ENCODE data around the gene IZUMO1. TPM values are rescaled to one million over a fixed set of nuclear protein-coding genes. Genes with fewer than 3 reads are reported as not detected.
A peak's percentile ranks its signal among the peaks of the same experiment; 100 is the strongest.
"Not testable (repeated sequence)": the region's sequence is repeated elsewhere in the genome, so short reads cannot be mapped to it uniquely, and the experiment has no call there.

The IZUMO1 gene
- total RNA-seq = under 1 TPM in 1 of 3 donors, not detected in 2; 0.29 TPM

- DNase-seq (ENCODE audit: low spot score in 2 of 2) = no peak
- Histone ChIP-seq H3K27ac (peak within 1 kb of the TSS; percentile 52 to 75), H3K27me3 (no peaks in the 10 kb centered on the region)
Measured at GRCh38 chr19:48746738-48747575, at the start of gene IZUMO1. Gene IZUMO1 (minus strand): TSS chr19:48746909. CDS start chr19:48745859, 1,050 bp downstream.

GRCh38 chr19:48795685-48796070 is 49.0 kb upstream of the IZUMO1 start:
- no peak for DNase-seq (ENCODE audit: low spot score in 2 of 2)
- Histone ChIP-seq H3K9me3 (no peaks in the 10 kb centered on the region), H3K27ac (peak overlapping the region; percentile 86 to 91), H3K27me3 (no peaks in the 10 kb centered on the region), H3K4me1 (no peaks in the 10 kb centered on the region), H3K4me3 (no peak overlapping the region), H3K36me3 (no peaks in the 10 kb centered on the region)
- TF ChIP-seq CTCF (IDR thresholded peaks at IDR 0.05) (no peak), POLR2AphosphoS5 (IDR thresholded peaks at IDR 0.05) (peak in 1 of 3 donors; percentile 3)
- intact Hi-C loops (cut with DNase I; ENCODE audit: low total_unique reads) = loop anchor here (5.0 kb wide), 1 partner anchor 37 kb away; no protein-coding TSS in a partner anchor

More at GRCh38 chr19:48746738-48747575, at the start of gene IZUMO1:
- Histone ChIP-seq H3K9me3 (no peaks in the 10 kb centered on the region), H3K4me1 (no peaks in the 10 kb centered on the region), H3K36me3 (no peaks in the 10 kb centered on the region), H3K4me3 (peak within 1 kb of the TSS; percentile 33 to 57 (median 37))
- no peak for TF ChIP-seq CTCF (IDR thresholded peaks at IDR 0.05)
- TF ChIP-seq POLR2AphosphoS5 (IDR thresholded peaks at IDR 0.05) = no peak
- TF ChIP-seq POLR2A (IDR thresholded peaks at IDR 0.05) = no peak
- intact Hi-C loops (cut with DNase I; ENCODE audit: low total_unique reads) = no loop called here

- peak overlapping the region; percentile 86 to 91 for H3K27ac ChIP-seq
- no peaks in the 10 kb centered on the region for H3K27me3 ChIP-seq
- H3K9me3 ChIP-seq = no peaks in the 10 kb centered on the region
- no peaks in the 10 kb centered on the region for H3K4me1 ChIP-seq
- peak; percentile 93 to 99 (median 98) for TF ChIP-seq CTCF (IDR thresholded peaks at IDR 0.05)
- TF ChIP-seq POLR2A (IDR thresholded peaks at IDR 0.05) = no peak
- peak; percentile 76 to 90 (median 78) for TF ChIP-seq POLR2AphosphoS5 (IDR thresholded peaks at IDR 0.05)
- no peaks in the 10 kb centered on the region for H3K36me3 ChIP-seq
- intact Hi-C loops (cut with DNase I; ENCODE audit: low total_unique reads) = loop anchor here (5.0 kb wide), 1 partner anchor 37 kb away; no protein-coding TSS in a partner anchor
- peak; percentile 88 to 93 for DNase-seq (ENCODE audit: low spot score in 2 of 2)
- peak overlapping the region; percentile 39 to 61 (median 49) for H3K4me3 ChIP-seq
Measured at GRCh38 chr19:48795055-48795684, 48.5 kb upstream of the IZUMO1 start.

DNA sequence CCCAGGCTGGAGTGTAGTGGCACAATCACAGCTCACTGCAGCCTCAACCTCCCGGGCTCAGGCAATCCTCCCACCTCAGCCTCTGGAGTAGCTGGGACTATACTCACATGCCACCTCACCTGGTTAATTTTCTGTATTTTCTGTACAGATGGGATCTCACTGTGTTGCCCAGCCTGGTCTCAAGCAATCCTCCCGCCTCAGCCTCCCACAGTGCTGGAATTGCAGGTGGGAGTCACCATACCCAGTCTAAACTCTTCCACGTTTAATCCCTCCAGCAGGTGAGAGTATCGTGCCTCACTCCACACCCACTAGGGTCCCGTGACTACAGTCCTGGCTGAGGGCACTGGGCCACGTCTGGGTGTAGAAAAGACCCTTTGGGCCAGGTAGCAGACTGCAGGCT is 47.6 kb upstream of the IZUMO1 start:
- DNase-seq (ENCODE audit: low spot score in 2 of 2) = no peak
- Histone ChIP-seq H3K9me3 (no peaks in the 10 kb centered on the region), H3K4me3 (no peak overlapping the region), H3K36me3 (no peaks in the 10 kb centered on the region), H3K27ac (peak overlapping the region; percentile 86 to 91), H3K27me3 (no peaks in the 10 kb centered on the region), H3K4me1 (no peaks in the 10 kb centered on the region)
- TF ChIP-seq POLR2AphosphoS5 (IDR thresholded peaks at IDR 0.05) (no peak), CTCF (IDR thresholded peaks at IDR 0.05) (no peak), POLR2A (IDR thresholded peaks at IDR 0.05) (no peak)
- intact Hi-C loops (cut with DNase I; ENCODE audit: low total_unique reads) = no loop called here

- TF ChIP-seq POLR2A (IDR thresholded peaks at IDR 0.05) = no peak
- TF ChIP-seq CTCF (IDR thresholded peaks at IDR 0.05) = no peak
- no peak for TF ChIP-seq POLR2AphosphoS5 (IDR thresholded peaks at IDR 0.05)
- DNase-seq (ENCODE audit: low spot score in 2 of 2) = no peak
- Histone ChIP-seq H3K4me1 (no peaks in the 10 kb centered on the region), H3K9me3 (no peaks in the 10 kb centered on the region), H3K4me3 (no peak overlapping the region), H3K27ac (no peak overlapping the region), H3K36me3 (no peaks in the 10 kb centered on the region), H3K27me3 (no peaks in the 10 kb centered on the region)
- intact Hi-C loops (cut with DNase I; ENCODE audit: low total_unique reads) = no loop called here
Measured at GRCh38 chr19:48793271-48793670, 46.6 kb upstream of the IZUMO1 start.

DNA sequence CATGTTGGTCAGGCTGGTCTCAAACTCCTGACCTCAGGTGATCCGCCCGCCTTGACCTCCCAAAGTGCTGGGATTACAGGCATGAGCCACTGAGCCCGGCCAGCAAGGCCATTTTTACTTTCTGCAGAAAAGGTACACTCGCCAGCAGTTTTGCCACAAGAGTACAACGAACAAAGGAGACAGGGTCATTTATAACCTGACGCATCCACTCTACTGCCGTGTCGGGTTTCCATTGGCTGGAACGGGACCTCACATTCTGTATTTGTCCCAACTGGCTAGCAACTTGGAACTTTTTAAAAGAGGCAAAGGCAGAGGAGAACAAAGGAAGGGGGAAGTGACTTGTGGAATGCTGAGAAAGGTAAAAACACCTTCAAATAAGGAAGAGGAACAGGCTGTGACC is 40.6 kb upstream of the IZUMO1 start:
- H3K9me3 ChIP-seq; H3K4me1 ChIP-seq; H3K4me3 ChIP-seq; H3K27me3 ChIP-seq; H3K36me3 ChIP-seq; intact Hi-C loops (cut with DNase I; ENCODE audit: low total_unique reads): not testable (repeated sequence)
- DNase-seq (ENCODE audit: low spot score in 2 of 2) = peak in 1 of 2 donors; percentile 50
- H3K27ac ChIP-seq = peak overlapping the region in 1 of 2 donors; percentile 55

DNA sequence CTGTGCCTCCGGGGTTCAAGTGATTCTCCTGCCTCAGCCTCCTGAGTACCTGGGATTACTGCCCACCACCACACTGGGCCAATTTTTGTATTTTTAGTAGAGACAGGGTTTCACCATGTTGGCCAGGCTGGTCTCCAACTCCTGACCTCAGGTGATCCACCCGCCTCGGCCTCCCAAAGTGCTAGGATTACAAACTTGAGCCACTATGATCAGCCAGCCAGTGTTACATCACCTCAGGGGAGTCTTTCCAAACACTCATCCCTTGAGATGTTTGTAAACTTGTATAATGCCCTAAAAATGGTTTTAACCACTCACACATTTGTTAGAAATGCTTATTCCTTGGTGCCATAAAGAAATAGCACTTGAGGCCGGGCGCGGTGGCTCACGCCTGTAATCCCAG is 39.7 kb upstream of the IZUMO1 start:
- H3K9me3 ChIP-seq; intact Hi-C loops (cut with DNase I; ENCODE audit: low total_unique reads); H3K36me3 ChIP-seq; H3K27ac ChIP-seq; H3K4me3 ChIP-seq; DNase-seq (ENCODE audit: low spot score in 2 of 2); H3K27me3 ChIP-seq; H3K4me1 ChIP-seq: not testable (repeated sequence)

Data from breast epithelium (tissue), 4 donors.